ENCODE data around the gene IDH3G.

- TF ChIP-seq CTCF (IDR thresholded peaks at IDR 0.05): no peak
- no peak for TF ChIP-seq POLR2A (IDR thresholded peaks at IDR 0.05)
Observed at GRCh38 chrX:153777261-153778090, 16.7 kb downstream of the IDH3G start.

Measured in uterus (tissue), 2 donors.